ENCODE results near the gene BTBD17. TPM values are rescaled to one million over a fixed set of nuclear protein-coding genes. Genes with fewer than 3 reads are reported as not detected.

Gene BTBD17
- total and polyA plus RNA-seq, 10 of the 15 experiments (the other 5 are each of a cell fraction or from before 2014, with no cell fraction given): not detected

DNA sequence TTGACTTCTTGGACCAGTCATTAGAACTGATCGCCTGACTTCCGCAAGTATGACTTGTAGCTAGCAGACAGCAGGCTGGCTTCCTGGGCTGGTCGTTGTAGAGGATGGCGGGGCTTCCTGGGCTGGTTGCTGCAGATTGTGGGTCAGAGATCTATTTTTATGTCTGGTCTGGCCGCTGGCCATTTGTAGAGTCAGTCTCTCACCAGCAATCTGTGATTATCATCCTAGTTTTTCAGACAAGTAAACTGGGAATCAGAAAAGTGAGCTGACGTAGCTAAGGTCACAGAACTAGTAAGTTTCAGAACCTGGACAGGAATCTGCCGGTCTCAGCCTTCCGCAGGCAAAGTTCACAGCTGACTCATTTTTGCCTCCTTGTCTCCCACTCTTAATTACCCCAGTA is 24.7 kb upstream of the BTBD17 start (continued):
- TF ChIP-seq, protein P1, sequence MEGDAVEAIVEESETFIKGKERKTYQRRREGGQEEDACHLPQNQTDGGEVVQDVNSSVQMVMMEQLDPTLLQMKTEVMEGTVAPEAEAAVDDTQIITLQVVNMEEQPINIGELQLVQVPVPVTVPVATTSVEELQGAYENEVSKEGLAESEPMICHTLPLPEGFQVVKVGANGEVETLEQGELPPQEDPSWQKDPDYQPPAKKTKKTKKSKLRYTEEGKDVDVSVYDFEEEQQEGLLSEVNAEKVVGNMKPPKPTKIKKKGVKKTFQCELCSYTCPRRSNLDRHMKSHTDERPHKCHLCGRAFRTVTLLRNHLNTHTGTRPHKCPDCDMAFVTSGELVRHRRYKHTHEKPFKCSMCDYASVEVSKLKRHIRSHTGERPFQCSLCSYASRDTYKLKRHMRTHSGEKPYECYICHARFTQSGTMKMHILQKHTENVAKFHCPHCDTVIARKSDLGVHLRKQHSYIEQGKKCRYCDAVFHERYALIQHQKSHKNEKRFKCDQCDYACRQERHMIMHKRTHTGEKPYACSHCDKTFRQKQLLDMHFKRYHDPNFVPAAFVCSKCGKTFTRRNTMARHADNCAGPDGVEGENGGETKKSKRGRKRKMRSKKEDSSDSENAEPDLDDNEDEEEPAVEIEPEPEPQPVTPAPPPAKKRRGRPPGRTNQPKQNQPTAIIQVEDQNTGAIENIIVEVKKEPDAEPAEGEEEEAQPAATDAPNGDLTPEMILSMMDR (IDR thresholded peaks at IDR 0.05 in 2 of 3, conservative IDR thresholded peaks at IDR 0.05 in 1 of 3; ENCODE audit: control insufficient read depth in 2 of 3, extremely low read depth in 1 of 3, insufficient read depth in 1 of 3, low read depth in 3 of 3, low read length in 3 of 3): no peak
- TF ChIP-seq SUPT20H (IDR thresholded peaks at IDR 0.05; ENCODE audit: borderline replicate concordance, control insufficient read depth, low read depth, low read length): no peak
- TF ChIP-seq FOXM1 (IDR thresholded peaks at IDR 0.05; ENCODE audit: low read depth, low read length): no peak
- TF ChIP-seq, protein P2, sequence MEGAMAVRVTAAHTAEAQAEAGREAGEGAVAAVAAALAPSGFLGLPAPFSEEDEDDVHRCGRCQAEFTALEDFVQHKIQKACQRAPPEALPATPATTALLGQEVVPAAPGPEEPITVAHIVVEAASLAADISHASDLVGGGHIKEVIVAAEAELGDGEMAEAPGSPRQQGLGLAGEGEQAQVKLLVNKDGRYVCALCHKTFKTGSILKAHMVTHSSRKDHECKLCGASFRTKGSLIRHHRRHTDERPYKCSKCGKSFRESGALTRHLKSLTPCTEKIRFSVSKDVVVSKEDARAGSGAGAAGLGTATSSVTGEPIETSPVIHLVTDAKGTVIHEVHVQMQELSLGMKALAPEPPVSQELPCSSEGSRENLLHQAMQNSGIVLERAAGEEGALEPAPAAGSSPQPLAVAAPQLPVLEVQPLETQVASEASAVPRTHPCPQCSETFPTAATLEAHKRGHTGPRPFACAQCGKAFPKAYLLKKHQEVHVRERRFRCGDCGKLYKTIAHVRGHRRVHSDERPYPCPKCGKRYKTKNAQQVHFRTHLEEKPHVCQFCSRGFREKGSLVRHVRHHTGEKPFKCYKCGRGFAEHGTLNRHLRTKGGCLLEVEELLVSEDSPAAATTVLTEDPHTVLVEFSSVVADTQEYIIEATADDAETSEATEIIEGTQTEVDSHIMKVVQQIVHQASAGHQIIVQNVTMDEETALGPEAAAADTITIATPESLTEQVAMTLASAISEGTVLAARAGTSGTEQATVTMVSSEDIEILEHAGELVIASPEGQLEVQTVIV (IDR thresholded peaks at IDR 0.05; ENCODE audit: borderline replicate concordance, partially characterized antibody): no peak
- TF ChIP-seq, protein P3, sequence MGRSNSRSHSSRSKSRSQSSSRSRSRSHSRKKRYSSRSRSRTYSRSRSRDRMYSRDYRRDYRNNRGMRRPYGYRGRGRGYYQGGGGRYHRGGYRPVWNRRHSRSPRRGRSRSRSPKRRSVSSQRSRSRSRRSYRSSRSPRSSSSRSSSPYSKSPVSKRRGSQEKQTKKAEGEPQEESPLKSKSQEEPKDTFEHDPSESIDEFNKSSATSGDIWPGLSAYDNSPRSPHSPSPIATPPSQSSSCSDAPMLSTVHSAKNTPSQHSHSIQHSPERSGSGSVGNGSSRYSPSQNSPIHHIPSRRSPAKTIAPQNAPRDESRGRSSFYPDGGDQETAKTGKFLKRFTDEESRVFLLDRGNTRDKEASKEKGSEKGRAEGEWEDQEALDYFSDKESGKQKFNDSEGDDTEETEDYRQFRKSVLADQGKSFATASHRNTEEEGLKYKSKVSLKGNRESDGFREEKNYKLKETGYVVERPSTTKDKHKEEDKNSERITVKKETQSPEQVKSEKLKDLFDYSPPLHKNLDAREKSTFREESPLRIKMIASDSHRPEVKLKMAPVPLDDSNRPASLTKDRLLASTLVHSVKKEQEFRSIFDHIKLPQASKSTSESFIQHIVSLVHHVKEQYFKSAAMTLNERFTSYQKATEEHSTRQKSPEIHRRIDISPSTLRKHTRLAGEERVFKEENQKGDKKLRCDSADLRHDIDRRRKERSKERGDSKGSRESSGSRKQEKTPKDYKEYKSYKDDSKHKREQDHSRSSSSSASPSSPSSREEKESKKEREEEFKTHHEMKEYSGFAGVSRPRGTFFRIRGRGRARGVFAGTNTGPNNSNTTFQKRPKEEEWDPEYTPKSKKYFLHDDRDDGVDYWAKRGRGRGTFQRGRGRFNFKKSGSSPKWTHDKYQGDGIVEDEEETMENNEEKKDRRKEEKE (IDR thresholded peaks at IDR 0.05): no peak

Measured in GM12878 (cell line).